Ramos (cell line): ENCODE data around the gene USH2A.

Source experiments
- in situ Hi-C: fragments of 300-500 bp; cut with MboI; formaldehyde crosslinking; loops from one replicate; pipeline ENCODE4 v1.14.3; 2022; ENCODE audit warnings: low sequenced_read_pairs; ENCODE audit not compliant: unreplicated experiment

Gene USH2A

GRCh38 chr1:215987092-215987875, 436.0 kb downstream of the USH2A start:
- in situ Hi-C loops, result no loop called here

DNA sequence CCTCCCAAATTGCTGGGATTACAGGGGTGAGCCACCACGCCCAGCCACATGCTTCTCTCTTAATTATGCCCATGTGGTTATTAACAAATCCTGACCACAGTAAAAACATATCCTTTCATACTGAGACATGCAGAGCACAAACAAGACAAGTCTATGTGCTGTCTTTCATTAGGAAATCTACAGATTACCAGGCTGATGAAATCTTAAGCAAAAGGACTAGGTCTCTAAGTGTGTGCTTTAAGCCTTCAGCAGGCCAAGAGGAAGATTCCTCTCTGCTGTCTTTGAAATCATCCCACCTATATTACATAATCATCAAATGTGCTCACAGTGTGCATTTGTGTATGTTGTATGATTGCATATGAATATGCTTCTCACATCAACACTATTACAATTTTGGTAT, 436.8 kb downstream of the USH2A start:
- in situ Hi-C loops, result no loop called here

DNA sequence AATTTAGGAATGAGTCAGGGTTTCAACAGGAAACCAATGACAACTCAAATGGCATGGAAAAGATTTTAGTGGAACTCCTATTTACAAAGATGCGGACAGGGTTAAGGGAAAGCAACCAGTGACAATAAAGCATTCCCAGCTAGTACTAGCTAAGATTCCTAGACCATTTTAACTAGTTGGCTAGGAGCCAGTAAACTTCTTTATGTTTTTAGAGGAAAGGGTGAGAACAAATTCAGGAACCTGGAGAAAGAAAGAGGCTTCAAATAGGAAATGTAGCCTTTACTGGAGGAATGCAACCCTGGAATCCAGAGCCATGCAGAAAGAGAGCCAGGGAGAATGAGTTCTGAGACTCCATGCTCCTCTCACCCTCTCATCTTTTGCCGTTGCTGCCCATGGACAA, 439.6 kb downstream of the USH2A start:
- in situ Hi-C loops, result no loop called here

DNA sequence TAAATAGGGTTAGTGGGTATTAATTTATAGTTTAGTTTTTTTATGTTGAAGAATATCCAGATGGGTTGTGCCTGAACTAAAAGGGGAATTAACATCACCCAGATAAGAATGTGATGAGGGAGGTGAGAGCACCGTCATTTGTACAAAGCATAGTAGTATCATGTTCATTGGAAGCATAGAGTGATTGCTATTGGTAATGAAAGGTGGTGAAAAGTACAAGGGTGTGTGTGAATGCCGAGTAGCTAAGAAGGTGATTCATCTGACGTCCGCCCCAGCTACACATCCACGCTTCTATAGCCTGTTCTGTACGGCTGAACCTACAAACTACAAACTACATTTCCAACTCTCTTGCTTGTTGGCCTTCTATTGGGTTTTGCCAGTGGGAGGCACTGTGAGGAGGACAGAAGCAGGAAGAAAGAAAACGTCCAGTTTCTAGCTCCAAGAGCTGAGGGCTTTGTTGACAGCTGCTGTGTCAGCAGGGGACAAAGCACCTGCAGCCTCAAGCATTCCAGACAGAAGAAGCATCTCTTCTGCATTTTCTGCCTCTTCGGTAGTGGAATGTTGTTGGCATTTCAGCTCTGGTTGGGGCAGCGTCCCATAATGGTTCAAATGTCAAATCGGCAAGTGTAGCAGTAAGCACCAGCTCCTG, 451.3 kb downstream of the USH2A start:
- in situ Hi-C loops, result no loop called here

DNA sequence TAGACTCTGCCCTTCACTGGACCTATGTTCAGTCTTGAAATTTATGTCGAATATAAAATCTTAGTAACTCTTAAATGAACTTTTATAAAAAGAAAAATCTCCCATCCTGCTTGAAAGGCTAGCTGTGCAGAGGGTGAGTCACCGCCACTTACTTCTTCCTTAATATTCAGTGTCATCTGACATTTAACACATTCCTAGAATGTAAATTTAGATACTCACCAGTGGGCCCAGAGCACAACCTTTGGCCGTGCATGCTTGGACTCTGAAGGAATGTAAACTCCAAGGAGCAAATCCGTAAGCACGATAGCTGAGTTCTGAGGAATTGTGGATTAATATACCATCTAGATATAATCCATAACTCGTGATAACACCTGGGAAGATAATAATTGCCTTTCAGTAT, 452.8 kb downstream of the USH2A start:
- in situ Hi-C loops, result no loop called here

DNA sequence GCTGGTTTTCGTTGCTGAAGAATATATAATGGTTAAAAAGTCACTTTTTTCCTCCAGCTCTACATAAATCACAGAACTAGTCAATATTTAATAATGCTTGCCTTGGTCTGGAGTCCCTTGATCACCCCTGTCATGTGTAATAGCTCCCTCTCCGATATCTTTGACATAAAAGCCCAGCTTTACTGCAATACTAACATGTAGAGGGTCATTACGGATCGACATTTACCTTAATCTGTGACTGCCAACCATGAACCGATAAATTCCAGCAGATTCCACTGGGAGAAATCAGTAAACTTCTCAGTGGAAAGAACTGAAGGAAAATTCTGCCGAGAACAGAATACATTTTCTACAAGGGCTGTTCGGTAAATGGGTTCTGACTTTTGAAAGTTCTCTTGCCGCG, 459.6 kb downstream of the USH2A start:
- in situ Hi-C loops, result no loop called here

DNA sequence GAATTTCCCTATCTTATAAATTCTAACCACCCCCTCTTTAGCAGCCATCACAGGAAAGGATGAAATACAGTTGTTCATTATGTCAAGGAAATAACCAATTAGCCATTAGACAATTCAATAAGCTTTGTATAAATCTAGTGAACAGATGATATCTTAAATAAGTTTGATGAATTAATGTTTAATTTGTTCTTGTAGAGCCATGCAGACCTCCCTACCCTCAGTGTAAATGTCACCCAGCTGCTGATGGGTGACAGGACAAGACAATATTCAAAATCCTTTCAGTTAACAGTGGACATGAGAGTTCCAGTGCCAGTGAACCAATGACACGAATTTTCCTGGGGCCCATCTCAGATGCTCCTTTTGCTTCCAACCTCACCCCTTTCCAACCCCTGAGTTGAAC, 460.2 kb downstream of the USH2A start:
- in situ Hi-C loops, result no loop called here

DNA sequence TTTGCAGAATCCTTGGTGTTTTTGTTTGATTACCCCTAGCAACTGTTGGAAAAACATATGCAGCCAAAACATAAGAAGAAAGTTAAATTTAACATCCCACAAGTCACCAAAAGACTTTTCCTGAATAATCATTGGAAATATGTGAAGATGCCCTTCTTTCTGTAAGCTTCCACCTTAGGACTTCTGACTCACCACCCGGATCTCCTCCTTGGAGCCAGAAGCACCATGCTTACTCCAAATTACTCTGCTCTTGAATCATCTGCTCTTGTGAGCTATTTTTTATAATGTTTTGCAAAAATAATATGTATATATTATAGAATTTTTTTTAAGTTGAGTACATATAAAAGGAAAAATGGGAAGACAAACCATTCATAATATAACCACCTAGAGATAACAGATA, 464.4 kb downstream of the USH2A start:
- in situ Hi-C loops, result no loop called here

DNA sequence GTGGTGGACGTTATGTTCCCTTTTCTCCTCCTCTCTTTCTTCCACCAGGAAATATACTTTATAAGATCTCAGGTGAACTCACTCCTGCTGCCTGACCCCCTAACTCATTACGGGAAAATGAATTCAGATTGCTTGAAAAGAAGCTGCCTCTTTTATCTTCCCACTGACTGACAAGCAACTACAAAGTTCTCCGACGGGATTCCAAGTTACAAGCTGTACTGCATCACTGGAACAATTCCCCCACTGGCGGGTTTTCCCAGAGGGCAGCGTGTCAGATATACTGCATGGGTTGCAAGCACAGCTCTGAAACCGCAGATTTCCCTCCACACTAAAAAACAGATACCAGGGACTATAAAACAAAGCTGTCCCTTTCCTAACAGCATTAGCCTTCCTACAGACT, 465.6 kb downstream of the USH2A start:
- in situ Hi-C loops, result no loop called here

GRCh38 chr1:215932558-215932957, 490.7 kb downstream of the USH2A start:
- in situ Hi-C loops, result no loop called here

- in situ Hi-C loops, result no loop called here
These were observed 496.6 kb downstream of the USH2A start for GRCh38 chr1:215926670-215927069.

GRCh38 chr1:215923129-215923824, 500.0 kb downstream of the USH2A start:
- in situ Hi-C loops, result no loop called here

DNA sequence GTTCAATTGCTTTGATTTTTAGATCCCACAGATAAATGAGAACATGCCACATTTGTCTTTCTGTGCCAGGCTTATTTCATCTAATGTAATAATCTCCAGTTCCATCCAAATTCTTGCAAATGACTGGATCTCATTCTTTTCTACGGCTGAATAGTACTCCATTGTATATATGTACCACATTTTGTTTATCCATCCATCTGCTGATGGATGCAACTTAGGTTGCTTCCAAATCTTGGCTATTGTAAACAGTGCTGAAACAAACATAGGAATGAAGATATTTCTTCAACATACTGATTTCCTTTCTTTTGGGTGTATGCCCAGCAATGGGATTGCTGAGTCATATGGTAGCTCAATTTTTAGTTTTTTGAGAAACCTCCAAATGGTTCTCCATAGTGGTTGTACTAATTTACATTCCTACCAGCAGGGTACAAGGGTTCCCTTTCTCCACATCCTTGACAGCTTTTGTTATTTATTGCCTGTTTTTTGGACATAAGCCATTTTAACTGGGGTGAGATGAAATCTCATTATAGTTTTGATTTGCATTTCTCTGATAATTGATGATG, 511.8 kb downstream of the USH2A start:
- in situ Hi-C loops, result no loop called here

DNA sequence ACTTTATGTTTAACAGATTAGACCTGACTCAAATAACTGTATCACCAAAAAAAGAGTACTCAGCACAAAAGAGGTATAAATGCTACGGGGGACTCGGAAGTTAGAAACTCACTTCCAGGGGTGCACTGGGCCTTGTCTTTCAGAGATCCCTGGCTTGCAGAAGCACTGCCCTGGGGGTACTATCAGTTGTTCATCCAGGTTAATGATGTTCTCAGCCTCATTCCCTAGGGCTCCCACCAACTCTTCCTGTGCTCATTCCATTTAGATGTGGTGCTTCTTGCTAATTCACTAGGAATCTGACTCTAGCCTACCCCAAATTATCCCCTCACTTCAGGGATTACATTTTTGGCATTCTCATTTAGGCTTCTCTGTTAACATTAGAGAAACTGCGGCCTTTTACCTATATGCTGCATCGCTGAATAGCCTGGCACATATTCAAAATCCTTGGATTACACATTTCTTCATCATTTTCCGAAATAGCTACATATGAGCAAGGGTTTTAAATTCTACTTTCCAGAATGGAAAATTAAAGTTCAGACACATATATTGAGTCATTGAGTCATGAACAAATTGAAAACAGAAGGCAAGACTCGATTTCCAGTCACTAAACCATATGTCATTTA, 517.6 kb downstream of the USH2A start:
- in situ Hi-C loops, result no loop called here

- in situ Hi-C loops, result no loop called here
These were observed 522.6 kb downstream of the USH2A start for GRCh38 chr1:215900684-215901083.

DNA sequence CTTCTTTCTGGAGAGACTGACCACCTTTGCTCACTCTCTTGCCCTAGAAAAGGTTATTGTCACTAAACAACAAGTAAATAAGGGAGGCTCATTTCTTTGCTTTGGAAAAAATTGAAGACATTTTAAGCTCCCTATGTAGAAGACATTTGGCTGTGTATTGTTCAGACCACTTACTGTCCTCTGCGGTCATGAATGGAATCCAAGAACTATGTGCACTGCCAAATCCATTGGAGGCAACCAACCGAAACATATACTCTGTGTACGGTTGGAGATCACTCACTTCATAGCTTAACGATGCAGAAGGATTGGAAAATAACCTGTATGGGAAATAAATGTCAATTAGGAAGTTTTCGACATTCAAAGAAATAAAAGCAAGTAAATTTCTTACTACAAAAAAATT, 523.3 kb downstream of the USH2A start:
- in situ Hi-C loops, result no loop called here

DNA sequence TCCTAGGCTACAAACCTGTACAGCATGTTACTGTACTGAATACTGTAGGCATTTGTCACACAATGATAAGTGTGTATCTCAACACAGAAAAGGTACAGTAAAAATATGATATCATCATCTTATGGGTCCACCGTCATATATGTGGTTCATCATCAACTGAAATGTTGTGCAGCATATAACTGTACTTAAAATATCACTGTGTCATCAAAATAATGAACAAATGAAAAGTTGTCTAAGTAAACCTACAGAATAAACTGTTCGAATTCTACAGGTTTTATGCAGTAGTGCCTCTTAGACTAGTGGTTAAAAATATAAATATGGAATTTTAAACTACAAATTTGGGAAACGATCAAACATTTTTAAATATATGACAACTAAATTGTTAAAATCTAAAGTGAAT, 527.4 kb downstream of the USH2A start:
- in situ Hi-C loops, result no loop called here

GRCh38 chr1:215895276-215895675, 528.0 kb downstream of the USH2A start:
- in situ Hi-C loops, result no loop called here

DNA sequence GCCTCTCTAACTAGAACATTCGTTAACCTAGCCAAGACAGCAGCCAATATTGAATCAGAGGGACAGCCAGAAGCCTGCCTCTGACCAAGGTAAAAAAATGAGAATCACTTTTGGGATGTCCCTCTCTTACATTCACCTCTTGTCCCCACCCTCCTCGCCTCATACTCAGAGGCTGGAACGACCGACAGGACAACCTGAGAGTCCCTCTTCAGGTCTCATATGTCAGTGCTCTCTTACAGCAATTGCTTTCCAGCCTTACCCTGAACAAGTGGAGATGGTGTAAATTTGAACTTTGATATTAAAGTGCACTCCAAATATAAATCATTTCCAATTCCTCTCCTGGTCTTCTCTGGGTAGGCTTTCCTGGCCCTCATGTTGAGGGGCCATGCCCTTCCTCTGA, 528.6 kb downstream of the USH2A start:
- in situ Hi-C loops, result no loop called here

DNA sequence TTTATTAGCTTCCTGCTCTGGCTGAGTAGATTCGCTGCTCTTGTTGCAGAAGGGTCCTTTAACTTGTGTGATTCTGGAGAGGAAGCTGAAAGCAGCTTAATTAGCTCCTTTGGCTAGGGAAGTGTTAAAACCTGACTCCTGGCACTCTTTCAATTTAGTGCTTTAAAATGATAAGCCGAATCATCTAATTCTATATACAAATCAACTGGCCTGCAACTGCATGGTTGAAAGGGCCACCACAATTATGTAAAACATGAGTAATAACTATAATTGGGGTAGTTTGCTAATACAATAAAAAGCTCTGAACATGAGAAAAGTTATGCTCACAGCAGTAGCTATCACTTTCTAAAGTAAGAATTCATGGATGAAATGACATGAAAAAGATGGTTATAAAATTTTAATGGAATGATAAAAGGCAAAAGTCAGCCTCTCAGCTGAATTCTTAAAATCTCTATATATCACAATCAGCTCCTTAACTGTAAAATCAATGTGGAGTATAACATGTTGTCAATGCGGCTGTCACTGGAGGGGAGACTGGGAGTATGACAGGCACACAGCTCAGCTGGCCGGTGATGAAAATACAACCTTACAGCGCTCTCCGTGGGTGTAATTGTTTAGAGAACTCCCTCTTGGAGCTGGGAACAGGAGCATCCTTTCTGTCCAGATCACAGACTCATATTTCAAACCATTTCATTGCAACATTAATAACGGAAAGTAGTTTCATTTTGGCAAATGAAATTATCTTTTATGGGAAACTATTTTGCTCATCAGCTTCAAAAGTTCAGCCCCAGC, 531.8 kb downstream of the USH2A start:
- in situ Hi-C loops, result no loop called here
